Muscle layer of colon (tissue), 2 donors: Measurements from ENCODE around the gene FRK.
"Not testable (repeated sequence)": the region's sequence is repeated elsewhere in the genome, so short reads cannot be mapped to it uniquely, and the experiment has no call there.

Experiments used
- H3K27ac ChIP-seq: one replicate; pipeline ENCODE4 v1.7.0; 2013; ENCODE audit warnings: low read depth, mild to moderate bottlenecking, low read length, moderate library complexity
- H3K27me3 ChIP-seq, 2 donors: one replicate each; pipeline ENCODE4 v1.7.0; 2013; ENCODE audit warnings: low read length in 2 of 2, mild to moderate bottlenecking in 2 of 2; ENCODE audit not compliant: insufficient read depth in 2 of 2, control insufficient read depth in 1 of 2
- H3K36me3 ChIP-seq: one replicate; pipeline ENCODE4 v1.7.0; 2013; ENCODE audit warnings: mild to moderate bottlenecking, low read length; ENCODE audit not compliant: insufficient read depth
- H3K4me1 ChIP-seq: one replicate; pipeline ENCODE4 v1.7.0; 2013; ENCODE audit warnings: mild to moderate bottlenecking, low read length; ENCODE audit not compliant: insufficient read depth
- H3K4me3 ChIP-seq, 2 donors: one replicate each; pipeline ENCODE4 v1.7.0; 2013; ENCODE audit warnings: low read length in 2 of 2, low read depth in 1 of 2, mild to moderate bottlenecking in 1 of 2, moderate library complexity in 1 of 2
- H3K9ac ChIP-seq: one replicate; pipeline ENCODE4 v1.7.0; 2013; ENCODE audit warnings: low read length
- H3K9me3 ChIP-seq: one replicate; pipeline ENCODE4 v1.7.0; 2013; ENCODE audit warnings: mild to moderate bottlenecking, low read length
- donor health status: abdominal sarcoma.
- donor health status: Adenocarcinoma of cecum.

Gene FRK

GRCh38 chr6:115894426-115894992, 166.2 kb downstream of the FRK start:
- Histone ChIP-seq H3K36me3 (no peaks in the 10 kb centered on the region), H3K9ac (no peak overlapping the region), H3K9me3 (no peaks in the 10 kb centered on the region), H3K4me3 (no peak overlapping the region), H3K4me1 (no peaks in the 10 kb centered on the region), H3K27me3 (no peaks in the 10 kb centered on the region), H3K27ac (no peak overlapping the region)

DNA sequence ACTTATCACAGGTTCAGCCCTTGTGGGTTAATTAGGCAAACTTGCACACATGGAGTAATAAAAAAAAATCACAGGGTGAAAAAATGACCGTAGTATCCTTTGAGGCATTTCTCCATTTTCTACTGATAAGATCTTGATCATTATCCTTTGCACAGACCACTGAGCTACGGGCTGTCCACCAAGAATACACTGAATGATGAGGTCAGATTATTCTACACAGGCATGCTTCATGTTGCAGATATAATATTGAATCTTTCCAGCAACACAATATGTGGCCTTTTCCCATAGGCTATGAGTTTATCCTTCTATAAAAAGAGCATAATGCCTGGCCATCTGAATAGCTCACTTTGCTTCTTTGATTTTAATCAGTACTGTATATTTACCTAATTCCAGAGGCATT, 168.9 kb downstream of the FRK start:
- no peaks in the 10 kb centered on the region for H3K36me3 ChIP-seq
- no peak overlapping the region for H3K9ac ChIP-seq
- H3K4me1 ChIP-seq: no peaks in the 10 kb centered on the region
- no peak overlapping the region for H3K27ac ChIP-seq
- no peaks in the 10 kb centered on the region for H3K9me3 ChIP-seq
- H3K4me3 ChIP-seq: no peak overlapping the region
- H3K27me3 ChIP-seq: no peaks in the 10 kb centered on the region

- H3K4me1 ChIP-seq: no peaks in the 10 kb centered on the region
- H3K36me3 ChIP-seq: no peaks in the 10 kb centered on the region
- H3K9me3 ChIP-seq: no peaks in the 10 kb centered on the region
- H3K4me3 ChIP-seq: no peak overlapping the region
- H3K9ac ChIP-seq: no peak overlapping the region
- H3K27ac ChIP-seq: no peak overlapping the region
- H3K27me3 ChIP-seq: no peaks in the 10 kb centered on the region
Measured at GRCh38 chr6:115891111-115891669, 169.5 kb downstream of the FRK start.

DNA sequence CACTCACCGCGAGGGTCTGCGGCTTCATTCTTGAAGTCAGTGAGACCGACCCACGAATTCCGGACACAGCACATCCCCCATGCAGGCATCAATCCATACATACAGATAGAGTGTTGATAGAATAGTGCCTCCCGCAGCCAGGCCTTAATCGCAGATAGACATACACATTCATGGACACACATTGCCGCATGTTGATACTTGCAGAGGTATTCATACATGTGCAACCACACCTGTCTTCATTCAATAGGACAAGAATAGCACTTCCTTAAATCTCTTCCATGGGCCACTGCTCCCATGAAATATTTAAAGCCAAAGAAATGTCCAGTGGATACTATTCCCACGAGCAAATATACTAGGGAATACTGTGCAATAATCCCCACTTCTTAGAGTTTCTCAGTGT, 170.5 kb downstream of the FRK start:
- Histone ChIP-seq H3K27ac (no peak overlapping the region), H3K27me3 (no peaks in the 10 kb centered on the region), H3K9me3 (no peaks in the 10 kb centered on the region), H3K36me3 (no peaks in the 10 kb centered on the region), H3K4me3 (no peak overlapping the region), H3K9ac (no peak overlapping the region), H3K4me1 (no peaks in the 10 kb centered on the region)

DNA sequence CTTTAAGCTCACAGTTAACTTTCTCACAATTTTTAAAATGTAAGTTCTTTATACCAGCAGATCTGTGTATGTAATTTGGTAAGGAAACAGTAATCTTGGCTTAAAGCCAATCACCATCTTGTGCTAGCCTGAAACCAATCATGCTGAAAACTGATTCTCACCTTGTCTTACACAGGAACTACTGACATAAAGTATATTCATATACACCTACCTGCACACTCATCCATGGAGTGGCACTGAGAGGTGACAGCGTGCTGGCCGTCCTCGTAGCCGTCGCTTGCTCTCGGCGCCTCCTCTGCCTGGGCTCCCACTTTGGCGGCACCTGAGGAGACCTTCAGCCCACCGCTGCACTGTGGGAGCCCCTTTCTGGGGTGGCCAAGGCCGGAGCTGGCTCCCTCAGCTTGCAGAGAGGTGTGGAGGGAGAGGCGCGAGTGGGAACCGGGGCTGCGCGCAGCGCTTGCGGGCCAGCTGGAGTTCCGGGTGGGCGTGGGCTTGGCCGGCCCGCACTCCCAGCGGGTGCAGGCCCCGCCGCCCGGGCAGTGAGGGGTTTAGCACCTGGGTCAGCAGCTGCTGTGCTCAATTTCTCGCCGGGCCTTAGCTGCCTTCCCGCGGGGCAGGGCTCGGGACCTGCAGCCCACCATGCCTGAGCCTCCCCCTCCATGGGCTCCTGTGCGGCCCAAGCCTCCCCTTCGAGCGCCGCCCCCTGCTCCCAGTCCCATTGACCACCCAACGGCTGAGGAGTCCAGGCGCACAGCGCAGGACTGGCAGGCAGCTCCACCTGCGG, 171.8 kb downstream of the FRK start:
- H3K4me3 ChIP-seq: not testable (repeated sequence)

DNA sequence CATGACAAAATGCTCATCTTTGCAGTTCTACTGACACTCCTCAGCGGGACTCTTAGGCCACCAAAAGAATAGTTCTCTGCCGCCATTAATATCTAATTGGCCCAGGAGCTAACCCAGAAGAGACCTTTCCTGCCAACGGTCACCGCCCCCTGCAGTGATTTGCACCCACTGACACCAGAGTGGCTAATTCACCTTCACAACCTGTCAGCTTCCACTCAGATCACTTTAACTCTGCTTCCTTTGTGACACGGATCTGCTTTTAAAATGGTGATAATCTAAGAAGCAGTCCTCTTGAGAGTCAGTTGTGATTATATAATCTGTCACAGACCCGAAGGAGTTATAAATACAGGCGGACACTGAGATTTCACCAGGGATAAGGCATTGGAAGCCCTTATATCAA, 172.8 kb downstream of the FRK start:
- H3K4me1 ChIP-seq: no peaks in the 10 kb centered on the region
- no peak overlapping the region for H3K27ac ChIP-seq
- no peak overlapping the region for H3K4me3 ChIP-seq
- no peaks in the 10 kb centered on the region for H3K27me3 ChIP-seq
- H3K36me3 ChIP-seq: no peaks in the 10 kb centered on the region
- H3K9ac ChIP-seq: no peak overlapping the region
- no peaks in the 10 kb centered on the region for H3K9me3 ChIP-seq

More for the DNA sequence above, 171.8 kb downstream of the FRK start:
- not testable (repeated sequence) for H3K27ac ChIP-seq, H3K4me1 ChIP-seq, H3K9ac ChIP-seq, H3K9me3 ChIP-seq, H3K36me3 ChIP-seq, H3K27me3 ChIP-seq

- H3K36me3 ChIP-seq: no peaks in the 10 kb centered on the region
- no peaks in the 10 kb centered on the region for H3K9me3 ChIP-seq
- no peak overlapping the region for H3K9ac ChIP-seq
- no peak overlapping the region for H3K27ac ChIP-seq
- H3K27me3 ChIP-seq: no peaks in the 10 kb centered on the region
- H3K4me3 ChIP-seq: no peak overlapping the region
- H3K4me1 ChIP-seq: no peaks in the 10 kb centered on the region
Measured at GRCh38 chr6:115885636-115886366, 174.9 kb downstream of the FRK start.

DNA sequence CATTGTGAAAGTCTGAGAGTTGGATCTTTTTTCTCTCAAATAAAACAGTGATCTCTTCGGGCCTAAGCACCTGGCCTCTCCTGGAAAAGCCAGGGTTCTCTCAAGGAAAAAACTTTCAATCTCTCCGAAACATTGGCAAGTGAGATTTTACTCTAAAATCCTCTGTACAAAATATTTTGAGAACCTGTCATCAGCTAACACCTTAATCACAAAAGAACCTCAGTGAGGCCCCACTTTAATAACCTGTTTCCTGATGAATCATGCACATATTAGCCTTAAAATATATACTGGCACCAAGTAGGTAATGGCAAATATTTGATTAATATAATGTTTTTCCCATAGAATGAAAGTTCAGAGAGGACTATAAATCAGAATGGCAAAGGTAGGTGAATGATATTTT, 177.9 kb downstream of the FRK start:
- Histone ChIP-seq H3K27ac (no peak overlapping the region), H3K36me3 (no peaks in the 10 kb centered on the region), H3K27me3 (no peaks in the 10 kb centered on the region), H3K4me1 (no peaks in the 10 kb centered on the region), H3K4me3 (no peak overlapping the region), H3K9ac (no peak overlapping the region), H3K9me3 (no peaks in the 10 kb centered on the region)

- H3K9ac ChIP-seq: no peak overlapping the region
- no peaks in the 10 kb centered on the region for H3K27me3 ChIP-seq
- no peak overlapping the region for H3K27ac ChIP-seq
- H3K4me3 ChIP-seq: no peak overlapping the region
- H3K36me3 ChIP-seq: no peaks in the 10 kb centered on the region
- H3K4me1 ChIP-seq: no peaks in the 10 kb centered on the region
- no peaks in the 10 kb centered on the region for H3K9me3 ChIP-seq
Measured at GRCh38 chr6:115882174-115882573, 178.5 kb downstream of the FRK start.
